GDM1 (cell line): ENCODE results near the gene WDR37.
"Not testable (repeated sequence)": the region's sequence is repeated elsewhere in the genome, so short reads cannot be mapped to it uniquely, and the experiment has no call there.

Source experiments
- DNase-seq: peaks from one replicate; lab custom pipeline; 2025; lab: John Stamatoyannopoulos, UW

The WDR37 gene

GRCh38 chr10:1043532-1043995 is 12.6 kb upstream of the WDR37 start:
- peak; percentile 50 for DNase-seq

GRCh38 chr10:1044146-1044545 is 12.0 kb upstream of the WDR37 start:
- no peak for DNase-seq

GRCh38 chr10:1044964-1045363 is 11.2 kb upstream of the WDR37 start:
- no peak for DNase-seq

- no peak for DNase-seq
Measured at GRCh38 chr10:1045415-1045814, 10.8 kb upstream of the WDR37 start.

- DNase-seq: no peak
Measured at GRCh38 chr10:1047937-1048336, 8.2 kb upstream of the WDR37 start.

GRCh38 chr10:1048349-1048731 is 7.8 kb upstream of the WDR37 start:
- DNase-seq: peak; percentile 22

- DNase-seq: peak; percentile 100
Measured at GRCh38 chr10:1048732-1049424, 7.3 kb upstream of the WDR37 start, which contains the start of gene IDI1. Gene IDI1 (minus strand): TSS chr10:1049119. CDS start chr10:1049003, 116 bp downstream.

- no peak for DNase-seq
Measured at GRCh38 chr10:1049425-1049958, 6.7 kb upstream of the WDR37 start.

GRCh38 chr10:1050145-1050544 is 6.0 kb upstream of the WDR37 start:
- no peak for DNase-seq

- no peak for DNase-seq
Measured at GRCh38 chr10:1050554-1050953, 5.6 kb upstream of the WDR37 start.

- no peak for DNase-seq
Measured at GRCh38 chr10:1054684-1055083, 1.5 kb upstream of the WDR37 start.

GRCh38 chr10:1057106-1057657 is 997 bp downstream of the WDR37 start:
- DNase-seq: peak; percentile 28

- no peak for DNase-seq
Measured at GRCh38 chr10:1058017-1058416, 1.8 kb downstream of the WDR37 start.

- DNase-seq: no peak
Measured at GRCh38 chr10:1059902-1060301, 3.7 kb downstream of the WDR37 start.

- no peak for DNase-seq
Measured at GRCh38 chr10:1061930-1062774, 6.0 kb downstream of the WDR37 start.

- DNase-seq: no peak
Measured at GRCh38 chr10:1063232-1063865, 7.2 kb downstream of the WDR37 start.

GRCh38 chr10:1064964-1065247 is 8.7 kb downstream of the WDR37 start:
- DNase-seq: no peak

GRCh38 chr10:1066734-1067133 is 10.5 kb downstream of the WDR37 start:
- not testable (repeated sequence) for DNase-seq

- no peak for DNase-seq
Measured at GRCh38 chr10:1068380-1069361, 12.5 kb downstream of the WDR37 start.

- DNase-seq: no peak
Measured at GRCh38 chr10:1070919-1071318, 14.7 kb downstream of the WDR37 start.
